ENCODE measurements around the gene PPP2R2B.

GRCh38 chr5:146778261-146778660, 100.3 kb downstream of the PPP2R2B start:
- TF ChIP-seq TOX (CRISPR knock-in tag; IDR thresholded peaks at IDR 0.05; ENCODE audit: borderline replicate concordance) (no peak), BACH2 (CRISPR knock-in tag; IDR thresholded peaks at IDR 0.05; ENCODE audit: borderline replicate concordance) (no peak), RARB (CRISPR knock-in tag; IDR thresholded peaks at IDR 0.05) (no peak), SNAI2 (CRISPR knock-in tag; IDR thresholded peaks at IDR 0.05) (no peak), CSDC2 (CRISPR knock-in tag; IDR thresholded peaks at IDR 0.05) (no peak), PATZ1 (CRISPR knock-in tag; IDR thresholded peaks at IDR 0.05; ENCODE audit: borderline replicate concordance) (no peak), TSHZ2 (CRISPR knock-in tag; IDR thresholded peaks at IDR 0.05) (no peak), ZC3H10 (CRISPR knock-in tag; IDR thresholded peaks at IDR 0.05) (no peak), PPARA (CRISPR knock-in tag; IDR thresholded peaks at IDR 0.05; ENCODE audit: borderline replicate concordance) (no peak), ZFP30 (CRISPR knock-in tag; IDR thresholded peaks at IDR 0.05) (no peak), TCF4 (CRISPR knock-in tag; IDR thresholded peaks at IDR 0.05; ENCODE audit: borderline replicate concordance) (no peak), CSRNP3 (CRISPR knock-in tag; IDR thresholded peaks at IDR 0.05) (no peak), ARNTL (CRISPR knock-in tag; IDR thresholded peaks at IDR 0.05; ENCODE audit: borderline replicate concordance, low read depth) (no peak)

Measured in SK-N-SH treated with all-trans-retinoic acid at 6 μM for 48 hours (cell line).